K562 (cell line): ENCODE results near the gene LHPP. TPM values are rescaled to one million over a fixed set of nuclear protein-coding genes. Genes with fewer than 3 reads are reported as not detected.
A peak's percentile ranks its signal among the peaks of the same experiment; 100 is the strongest.

Source experiments
- HDAC2 ChIP-seq: fragments of 450-650 bp; IDR thresholded peaks from 2 replicates; pipeline ENCODE4 v1.6.1; 2016; ENCODE audit warnings: mild to moderate bottlenecking
- JUN ChIP-seq, 2 experiments: sonication (generic) in 1 of 2; formaldehyde crosslinking in 1 of 2; IDR thresholded peaks; 2 replicates each; pipeline versions ENCODE4 v1.6.1 to v1.8.0; 2012 to 2022; ENCODE audit warnings: borderline replicate concordance in 2 of 2, mild to moderate bottlenecking in 2 of 2, improper control_type of control experiment in 1 of 2, low read depth in 1 of 2, low read length in 1 of 2, missing genetic modification reagents in 1 of 2
- MBD2 ChIP-seq: sonication (generic); IDR thresholded peaks from 2 replicates; pipeline ENCODE4 v1.6.1; 2016; ENCODE audit warnings: low read depth, borderline replicate concordance
- POLR3G ChIP-seq: IDR thresholded peaks from 2 replicates; pipeline ENCODE4 v1.6.1; 2011; ENCODE audit not compliant: insufficient read length, insufficient replicate concordance; ENCODE audit errors: extremely low read depth
- SAP30 ChIP-seq: fragments of 200-600 bp; sonication (generic); IDR thresholded peaks from 2 replicates; pipeline ENCODE4 v1.6.1; 2012; ENCODE audit warnings: borderline replicate concordance, low read depth, mild to moderate bottlenecking, moderate library complexity, low read length, control low read depth, inconsistent platforms; ENCODE audit not compliant: insufficient read depth, poor library complexity, severe bottlenecking
- SMAD3 ChIP-seq: fragments of 450-650 bp; formaldehyde crosslinking; conservative IDR thresholded peaks from 2 replicates; pipeline ENCODE4 v1.4.0; 2020; ENCODE audit warnings: mild to moderate bottlenecking
- SP1 ChIP-seq: sonication (generic); formaldehyde crosslinking; IDR thresholded peaks from 2 replicates; pipeline ENCODE4 v1.8.1; 2022; ENCODE audit warnings: mild to moderate bottlenecking, missing genetic modification reagents
- SRSF7 ChIP-seq: fragments of 200-400 bp; formaldehyde crosslinking; optimal IDR thresholded peaks from 2 replicates; pipeline ENCODE3; 2017; ENCODE audit warnings: mild to moderate bottlenecking, low read depth, low read length
- TRIM24 ChIP-seq, 2 experiments: fragments of 450-650 bp; IDR thresholded peaks; 2 replicates each; pipeline ENCODE4 v1.6.1; 2016
- ZNF655 ChIP-seq: fragments of 250-450 bp; sonication (Bioruptor Pico); IDR thresholded peaks from 2 replicates; pipeline ENCODE4 v1.5.0; 2021
- ZNF717 ChIP-seq: fragments of 250-450 bp; sonication (Bioruptor Pico); IDR thresholded peaks from 2 replicates; pipeline ENCODE4 v1.5.0; 2021
- polyA plus RNA-seq, 8 experiments: library from polyadenylated mRNA; depleted of rRNA in 4 of 8; stranded (reverse) in 5 of 8; unstranded in 3 of 8; fragments of >200 nt; fragmentation: Nextera tagmentation in 2 of 8; fragmentation: Illumina TruSeq in 1 of 8; extraction: Ambion mirVana in 2 of 8; extraction: Trizol in 1 of 8; gene quantifications; 2 replicates each; pipeline versions ENCODE4 v1.2.1 to v1.2.3, GENCODE V29; 2011 to 2014; ENCODE audit warnings: inconsistent platforms in 1 of 8, missing spikeins in 1 of 8
- total RNA-seq, 7 experiments: library from RNA; depleted of rRNA in 6 of 7; stranded (reverse); fragments of >200 nt in 6 of 7; fragmentation: Illumina TruSeq in 2 of 7; extraction: Trizol in 2 of 7; gene quantifications; 2 replicates each; pipeline versions ENCODE4 v1.2.1 to v1.2.3, GENCODE V29; 2011 to 2021; ENCODE audit warnings: low replicate concordance in 1 of 7
- TF ChIP-seq, protein P1 (sequence below): fragments of 450-650 bp; IDR thresholded peaks from 2 replicates; pipeline ENCODE4 v1.6.1; 2016; ENCODE audit warnings: mild to moderate bottlenecking
- TF ChIP-seq, protein P2 (sequence below): IDR thresholded peaks from 2 replicates; pipeline ENCODE4 v1.6.1; 2011; ENCODE audit warnings: borderline replicate concordance, low read depth, mild to moderate bottlenecking, moderate library complexity, low read length; ENCODE audit not compliant: insufficient read depth, poor library complexity, severe bottlenecking
- TF ChIP-seq, protein P3 (sequence below): fragments of 250-450 bp; sonication (Bioruptor Pico); IDR thresholded peaks from 2 replicates; pipeline ENCODE4 v1.9.0; 2021; ENCODE audit warnings: mild to moderate bottlenecking, inconsistent platforms
- TF ChIP-seq, protein P4 (sequence below): fragments of 450-650 bp; IDR thresholded peaks from 2 replicates; pipeline ENCODE4 v1.6.1; 2016; ENCODE audit warnings: missing biosample characterization, missing genetic modification characterization

Gene LHPP
- total and polyA plus RNA-seq, 9 of the 15 experiments (the other 6 are each of a cell fraction or from before 2014, with no cell fraction given): 0.34 to 7.4 (median 3.0) TPM

DNA sequence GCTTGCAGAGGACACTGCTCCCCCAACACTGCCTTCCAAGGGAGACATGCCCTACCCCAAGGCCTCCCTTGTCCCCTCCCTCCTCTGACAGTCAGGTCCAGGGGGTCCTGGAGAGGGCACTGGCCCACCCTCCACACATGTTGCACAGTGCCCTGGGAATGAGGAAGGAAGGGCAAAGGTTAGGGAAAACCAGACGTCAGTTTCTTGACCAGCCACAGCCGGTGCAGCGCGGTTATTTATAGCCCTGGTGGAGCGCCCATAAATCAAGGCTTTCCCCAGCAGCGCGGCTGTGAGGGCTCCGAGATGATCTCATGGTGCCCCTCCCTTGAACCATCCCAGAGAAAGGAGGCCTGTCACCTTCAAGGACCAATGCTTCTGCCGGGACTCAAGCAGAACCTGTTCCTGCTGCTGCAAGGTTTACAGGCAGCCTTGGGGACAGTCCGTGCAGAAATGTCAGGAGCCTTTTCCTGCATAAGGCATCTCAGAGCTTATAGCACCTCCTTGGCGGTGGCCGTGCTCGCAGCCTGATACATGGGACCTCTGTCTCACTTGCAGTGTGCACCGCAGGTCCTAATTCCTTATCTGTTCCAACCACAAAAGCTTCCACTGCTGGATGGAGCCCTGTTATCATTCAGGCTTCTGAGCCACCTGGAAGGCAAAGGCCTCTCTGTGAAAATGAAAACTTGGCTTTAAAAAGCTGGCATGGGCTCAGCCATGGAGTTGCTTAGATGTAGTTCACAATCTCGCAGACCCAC is 127.3 kb downstream of the LHPP start (continued):
- TF ChIP-seq ZNF655: no peak
- TF ChIP-seq SAP30: no peak
- no peak for TF ChIP-seq SP1 (CRISPR knock-in tag)
- TF ChIP-seq HDAC2: no peak; the same call in 1 of the 2 replicates
- TF ChIP-seq SRSF7: no peak
- TF ChIP-seq TRIM24 (IDR thresholded peaks at IDR 0.05): peak; percentile 21 to 35; a peak in 1 of 4 replicates
- TF ChIP-seq, protein P1, sequence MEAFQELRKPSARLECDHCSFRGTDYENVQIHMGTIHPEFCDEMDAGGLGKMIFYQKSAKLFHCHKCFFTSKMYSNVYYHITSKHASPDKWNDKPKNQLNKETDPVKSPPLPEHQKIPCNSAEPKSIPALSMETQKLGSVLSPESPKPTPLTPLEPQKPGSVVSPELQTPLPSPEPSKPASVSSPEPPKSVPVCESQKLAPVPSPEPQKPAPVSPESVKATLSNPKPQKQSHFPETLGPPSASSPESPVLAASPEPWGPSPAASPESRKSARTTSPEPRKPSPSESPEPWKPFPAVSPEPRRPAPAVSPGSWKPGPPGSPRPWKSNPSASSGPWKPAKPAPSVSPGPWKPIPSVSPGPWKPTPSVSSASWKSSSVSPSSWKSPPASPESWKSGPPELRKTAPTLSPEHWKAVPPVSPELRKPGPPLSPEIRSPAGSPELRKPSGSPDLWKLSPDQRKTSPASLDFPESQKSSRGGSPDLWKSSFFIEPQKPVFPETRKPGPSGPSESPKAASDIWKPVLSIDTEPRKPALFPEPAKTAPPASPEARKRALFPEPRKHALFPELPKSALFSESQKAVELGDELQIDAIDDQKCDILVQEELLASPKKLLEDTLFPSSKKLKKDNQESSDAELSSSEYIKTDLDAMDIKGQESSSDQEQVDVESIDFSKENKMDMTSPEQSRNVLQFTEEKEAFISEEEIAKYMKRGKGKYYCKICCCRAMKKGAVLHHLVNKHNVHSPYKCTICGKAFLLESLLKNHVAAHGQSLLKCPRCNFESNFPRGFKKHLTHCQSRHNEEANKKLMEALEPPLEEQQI: no peak
- TF ChIP-seq, protein P2, sequence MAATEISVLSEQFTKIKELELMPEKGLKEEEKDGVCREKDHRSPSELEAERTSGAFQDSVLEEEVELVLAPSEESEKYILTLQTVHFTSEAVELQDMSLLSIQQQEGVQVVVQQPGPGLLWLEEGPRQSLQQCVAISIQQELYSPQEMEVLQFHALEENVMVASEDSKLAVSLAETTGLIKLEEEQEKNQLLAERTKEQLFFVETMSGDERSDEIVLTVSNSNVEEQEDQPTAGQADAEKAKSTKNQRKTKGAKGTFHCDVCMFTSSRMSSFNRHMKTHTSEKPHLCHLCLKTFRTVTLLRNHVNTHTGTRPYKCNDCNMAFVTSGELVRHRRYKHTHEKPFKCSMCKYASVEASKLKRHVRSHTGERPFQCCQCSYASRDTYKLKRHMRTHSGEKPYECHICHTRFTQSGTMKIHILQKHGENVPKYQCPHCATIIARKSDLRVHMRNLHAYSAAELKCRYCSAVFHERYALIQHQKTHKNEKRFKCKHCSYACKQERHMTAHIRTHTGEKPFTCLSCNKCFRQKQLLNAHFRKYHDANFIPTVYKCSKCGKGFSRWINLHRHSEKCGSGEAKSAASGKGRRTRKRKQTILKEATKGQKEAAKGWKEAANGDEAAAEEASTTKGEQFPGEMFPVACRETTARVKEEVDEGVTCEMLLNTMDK: no peak
- TF ChIP-seq, protein P3, sequence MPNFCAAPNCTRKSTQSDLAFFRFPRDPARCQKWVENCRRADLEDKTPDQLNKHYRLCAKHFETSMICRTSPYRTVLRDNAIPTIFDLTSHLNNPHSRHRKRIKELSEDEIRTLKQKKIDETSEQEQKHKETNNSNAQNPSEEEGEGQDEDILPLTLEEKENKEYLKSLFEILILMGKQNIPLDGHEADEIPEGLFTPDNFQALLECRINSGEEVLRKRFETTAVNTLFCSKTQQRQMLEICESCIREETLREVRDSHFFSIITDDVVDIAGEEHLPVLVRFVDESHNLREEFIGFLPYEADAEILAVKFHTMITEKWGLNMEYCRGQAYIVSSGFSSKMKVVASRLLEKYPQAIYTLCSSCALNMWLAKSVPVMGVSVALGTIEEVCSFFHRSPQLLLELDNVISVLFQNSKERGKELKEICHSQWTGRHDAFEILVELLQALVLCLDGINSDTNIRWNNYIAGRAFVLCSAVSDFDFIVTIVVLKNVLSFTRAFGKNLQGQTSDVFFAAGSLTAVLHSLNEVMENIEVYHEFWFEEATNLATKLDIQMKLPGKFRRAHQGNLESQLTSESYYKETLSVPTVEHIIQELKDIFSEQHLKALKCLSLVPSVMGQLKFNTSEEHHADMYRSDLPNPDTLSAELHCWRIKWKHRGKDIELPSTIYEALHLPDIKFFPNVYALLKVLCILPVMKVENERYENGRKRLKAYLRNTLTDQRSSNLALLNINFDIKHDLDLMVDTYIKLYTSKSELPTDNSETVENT (CRISPR knock-in tag): no peak
- no peak; the same call in none of the 2 replicates for TF ChIP-seq JUN (IDR thresholded peaks at IDR 0.05; ENCODE audit: borderline replicate concordance, low read depth, low read length)
- TF ChIP-seq JUN (CRISPR knock-in tag; IDR thresholded peaks at IDR 0.05; ENCODE audit: borderline replicate concordance): no peak
- TF ChIP-seq, protein P4, sequence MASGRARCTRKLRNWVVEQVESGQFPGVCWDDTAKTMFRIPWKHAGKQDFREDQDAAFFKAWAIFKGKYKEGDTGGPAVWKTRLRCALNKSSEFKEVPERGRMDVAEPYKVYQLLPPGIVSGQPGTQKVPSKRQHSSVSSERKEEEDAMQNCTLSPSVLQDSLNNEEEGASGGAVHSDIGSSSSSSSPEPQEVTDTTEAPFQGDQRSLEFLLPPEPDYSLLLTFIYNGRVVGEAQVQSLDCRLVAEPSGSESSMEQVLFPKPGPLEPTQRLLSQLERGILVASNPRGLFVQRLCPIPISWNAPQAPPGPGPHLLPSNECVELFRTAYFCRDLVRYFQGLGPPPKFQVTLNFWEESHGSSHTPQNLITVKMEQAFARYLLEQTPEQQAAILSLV (tag): no peak
- no peak for TF ChIP-seq SMAD3 (CRISPR knock-in tag)
- TF ChIP-seq ZNF717 (CRISPR knock-in tag): no peak
- no peak for TF ChIP-seq MBD2
- TF ChIP-seq POLR3G: no peak
